PC-9 (cell line): Measurements from ENCODE around the gene GPHN. TPM values are rescaled to one million over a fixed set of nuclear protein-coding genes. Genes with fewer than 3 reads are reported as not detected.
"Not testable (repeated sequence)": the region's sequence is repeated elsewhere in the genome, so short reads cannot be mapped to it uniquely, and the experiment has no call there.

Experiments used
- BruUV-seq: library from RNA; stranded (reverse); fragments of 400-500 nt; replicated peaks from 2 replicates; lab custom pipeline; 2021; lab: Mats Ljungman, UMichigan
- CTCF ChIA-PET: fragments of 300-600 bp; sonication (Branson Sonifier 250); formaldehyde crosslinking; loops from one replicate; lab custom pipeline; 2022; ENCODE audit warnings: antibody characterized with exemption; lab: Charles Lee
- POLR2A ChIA-PET: fragments of 300-600 bp; sonication (Branson Sonifier 250); formaldehyde crosslinking; loops from one replicate; lab custom pipeline; 2022; ENCODE audit warnings: antibody characterized with exemption; ENCODE audit not compliant: unreplicated experiment; lab: Charles Lee
- DNase-seq, 2 experiments: peaks; one replicate each; pipeline versions ENCODE4 v3.0.0 to v3.0.0-alpha.2; 2015 to 2022; ENCODE audit warnings: mixed read lengths in 1 of 2
- H2AFZ ChIP-seq: fragments of 200-600 bp; sonication (generic); 2 replicates; pipeline ENCODE4 v1.8.1; 2017; ENCODE audit warnings: antibody characterized with exemption
- H3F3A ChIP-seq: fragments of 200-600 bp; sonication (generic); 2 replicates; pipeline ENCODE4 v1.8.1; 2017; ENCODE audit warnings: antibody characterized with exemption, mild to moderate bottlenecking, low read depth; ENCODE audit not compliant: insufficient read depth
- H3K27ac ChIP-seq: fragments of 200-600 bp; sonication (generic); 2 replicates; pipeline ENCODE4 v1.6.1; 2016; ENCODE audit warnings: mixed run types
- H3K27me3 ChIP-seq: fragments of 200-600 bp; sonication (generic); 2 replicates; pipeline ENCODE4 v1.6.1; 2016; ENCODE audit warnings: low read depth, mixed run types; ENCODE audit not compliant: insufficient read depth
- H3K36me3 ChIP-seq: fragments of 200-600 bp; sonication (generic); 2 replicates; pipeline ENCODE4 v1.6.1; 2016; ENCODE audit warnings: low read depth, mixed run types
- H3K4me1 ChIP-seq: fragments of 200-600 bp; sonication (generic); replicated peaks from 2 replicates; pipeline ENCODE4 v1.6.1; 2016; ENCODE audit warnings: mixed run types; ENCODE audit not compliant: insufficient read depth
- H3K4me2 ChIP-seq: fragments of 200-600 bp; sonication (generic); 2 replicates; pipeline ENCODE4 v1.6.1; 2017; ENCODE audit warnings: mixed run types
- H3K4me3 ChIP-seq: fragments of 200-600 bp; sonication (generic); 2 replicates; pipeline ENCODE4 v1.6.1; 2016; ENCODE audit warnings: mixed run types
- H3K79me2 ChIP-seq: fragments of 200-600 bp; sonication (generic); 2 replicates; pipeline ENCODE4 v1.6.1; 2017; ENCODE audit warnings: low read depth, mixed run types
- H3K9me2 ChIP-seq: fragments of 200-600 bp; sonication (generic); 2 replicates; pipeline ENCODE4 v1.8.1; 2017; ENCODE audit warnings: mild to moderate bottlenecking; ENCODE audit not compliant: insufficient read depth
- H3K9me3 ChIP-seq: fragments of 200-600 bp; sonication (generic); 2 replicates; pipeline ENCODE4 v1.8.1; 2016; ENCODE audit warnings: low read depth; ENCODE audit not compliant: insufficient read depth
- H4K20me1 ChIP-seq: fragments of 200-600 bp; sonication (generic); 2 replicates; pipeline ENCODE4 v1.8.1; 2017; ENCODE audit not compliant: insufficient read depth
- EZH2 ChIP-seq: fragments of 200-600 bp; sonication (generic); IDR thresholded peaks from 2 replicates; pipeline ENCODE4 v1.8.0; 2017; ENCODE audit warnings: antibody characterized with exemption, low read depth
- intact Hi-C: fragments of 100-400 bp; cut with micrococcal nuclease; formaldehyde crosslinking; loops from one replicate; pipeline ENCODE4 v1.10.0; 2022; ENCODE audit not compliant: unreplicated experiment
- total RNA-seq: library from RNA; stranded (reverse); gene quantifications from 2 replicates; pipeline ENCODE4 v1.2.3, GENCODE V29; 2021
- TF ChIP-seq, protein P1 (sequence below): fragments of 200-600 bp; sonication (generic); conservative IDR thresholded peaks from 2 replicates; pipeline ENCODE4 v1.6.1; 2017; ENCODE audit warnings: mixed run types, antibody characterized with exemption, mild to moderate bottlenecking, moderate library complexity

GPHN gene
- total RNA-seq, 1 experiment from 2014 or later, result 18.3 TPM

GRCh38 chr14:67059596-67059995 is 551.6 kb downstream of the GPHN start:
- no peaks in the 10 kb centered on the region for H3K4me1 ChIP-seq

GRCh38 chr14:67060546-67060945 is 552.6 kb downstream of the GPHN start:
- BruUV-seq, result no TSS peak
- Histone ChIP-seq H3K27me3 (no peaks in the 10 kb centered on the region), H3K4me3 (no peak overlapping the region), H3K27ac (no peak overlapping the region), H3K9me3 (no peaks in the 10 kb centered on the region), H3K36me3 (no peaks in the 10 kb centered on the region), H3K79me2 (no peaks in the 10 kb centered on the region), H3K4me2 (no peak overlapping the region), H3K9me2 (no peaks in the 10 kb centered on the region), H3F3A (no peaks in the 10 kb centered on the region), H4K20me1 (no peaks in the 10 kb centered on the region), H3K4me1 (no peaks in the 10 kb centered on the region), H2AFZ (no peak overlapping the region)
- DNase-seq, result no peak
- POLR2A ChIA-PET, result no interaction called here
- TF ChIP-seq, protein P1, sequence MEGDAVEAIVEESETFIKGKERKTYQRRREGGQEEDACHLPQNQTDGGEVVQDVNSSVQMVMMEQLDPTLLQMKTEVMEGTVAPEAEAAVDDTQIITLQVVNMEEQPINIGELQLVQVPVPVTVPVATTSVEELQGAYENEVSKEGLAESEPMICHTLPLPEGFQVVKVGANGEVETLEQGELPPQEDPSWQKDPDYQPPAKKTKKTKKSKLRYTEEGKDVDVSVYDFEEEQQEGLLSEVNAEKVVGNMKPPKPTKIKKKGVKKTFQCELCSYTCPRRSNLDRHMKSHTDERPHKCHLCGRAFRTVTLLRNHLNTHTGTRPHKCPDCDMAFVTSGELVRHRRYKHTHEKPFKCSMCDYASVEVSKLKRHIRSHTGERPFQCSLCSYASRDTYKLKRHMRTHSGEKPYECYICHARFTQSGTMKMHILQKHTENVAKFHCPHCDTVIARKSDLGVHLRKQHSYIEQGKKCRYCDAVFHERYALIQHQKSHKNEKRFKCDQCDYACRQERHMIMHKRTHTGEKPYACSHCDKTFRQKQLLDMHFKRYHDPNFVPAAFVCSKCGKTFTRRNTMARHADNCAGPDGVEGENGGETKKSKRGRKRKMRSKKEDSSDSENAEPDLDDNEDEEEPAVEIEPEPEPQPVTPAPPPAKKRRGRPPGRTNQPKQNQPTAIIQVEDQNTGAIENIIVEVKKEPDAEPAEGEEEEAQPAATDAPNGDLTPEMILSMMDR, result no peak
- TF ChIP-seq EZH2, result no peak
- CTCF ChIA-PET, result no interaction called here
- intact Hi-C loops, result no loop called here

More at GRCh38 chr14:67059596-67059995, 551.6 kb downstream of the GPHN start:
- no TSS peak for BruUV-seq
- Histone ChIP-seq H3F3A (no peaks in the 10 kb centered on the region), H4K20me1 (no peaks in the 10 kb centered on the region), H3K4me2 (no peak overlapping the region), H3K9me2 (no peaks in the 10 kb centered on the region), H3K79me2 (no peaks in the 10 kb centered on the region), H3K9me3 (no peaks in the 10 kb centered on the region), H3K27me3 (no peaks in the 10 kb centered on the region), H3K36me3 (no peaks in the 10 kb centered on the region), H3K4me3 (no peak overlapping the region), H2AFZ (no peak overlapping the region), H3K27ac (no peak overlapping the region)
- DNase-seq, result no peak
- TF ChIP-seq EZH2, result no peak
- TF ChIP-seq, protein P1, result no peak
- ChIA-PET POLR2A (no interaction called here), CTCF (no interaction called here)
- intact Hi-C loops, result no loop called here

DNA sequence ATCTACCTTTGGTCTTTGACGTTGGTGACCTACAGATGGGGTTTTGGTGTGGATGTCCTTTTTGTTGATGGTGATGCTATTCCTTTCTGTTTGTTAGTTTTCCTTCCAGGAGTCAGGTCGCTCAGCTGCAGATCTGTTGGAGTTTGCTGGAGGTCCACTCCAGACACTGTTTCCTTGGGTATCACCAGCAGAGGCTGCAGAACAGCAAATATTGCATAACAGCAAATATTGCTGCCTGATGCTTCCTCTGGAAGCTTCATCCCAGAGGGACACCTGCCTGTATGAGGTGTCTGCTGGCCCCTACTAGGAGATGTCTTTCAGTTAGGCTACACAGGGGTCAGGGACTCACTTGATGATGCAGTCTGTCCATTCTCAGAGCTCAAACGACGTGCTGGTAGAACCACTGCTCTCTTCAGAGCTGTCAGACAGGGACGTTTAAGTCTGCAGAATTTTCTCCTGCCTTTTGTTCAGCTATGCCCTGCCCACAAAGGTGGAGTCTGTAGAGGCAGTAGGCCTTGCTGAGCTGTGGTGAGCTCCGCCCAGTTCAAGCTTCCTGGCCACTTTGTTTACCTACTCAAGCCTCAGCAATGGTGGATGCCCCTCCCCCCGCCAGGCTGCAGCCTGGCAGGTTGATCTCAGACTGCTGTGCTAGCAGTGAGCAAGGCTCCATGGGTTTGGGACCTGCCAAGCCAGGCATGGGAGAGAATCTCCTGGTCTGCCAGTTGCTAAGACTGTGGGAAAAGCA is 559.3 kb downstream of the GPHN start:
- H3K4me3 ChIP-seq, intact Hi-C loops, H3K27me3 ChIP-seq, H3K9me2 ChIP-seq, H3K9me3 ChIP-seq, H3K4me1 ChIP-seq, BruUV-seq, H3F3A ChIP-seq, H2AFZ ChIP-seq, H3K79me2 ChIP-seq, H3K27ac ChIP-seq, H4K20me1 ChIP-seq, H3K36me3 ChIP-seq, H3K4me2 ChIP-seq: not testable (repeated sequence)
- ChIA-PET POLR2A (interaction anchor here (0.6 kb wide), 1 partner anchor 293 kb away, joined by 3 read pairs; the partner anchor contains the start of genes ATP6V1D and EIF2S1), CTCF (interaction anchor here (0.7 kb wide), 1 partner anchor 33 kb away, joined by 7 read pairs; no protein-coding TSS in a partner anchor)
- DNase-seq, result peak in 1 of 2 experiments; percentile 16
